Tibial nerve (tissue), 4 donors: Measurements from ENCODE around the gene EXOC3. TPM values are rescaled to one million over a fixed set of nuclear protein-coding genes. Genes with fewer than 3 reads are reported as not detected.

Experiments used
- DNase-seq, 2 donors: peaks; one replicate each; pipeline ENCODE4 v3.0.0-alpha.2; 2019; ENCODE audit warnings: low spot score in 2 of 2
- H3K27ac ChIP-seq, 4 donors: fragments of 200-600 bp; sonication (generic) in 3 of 4; one replicate each; pipeline ENCODE4 v1.5.1; 2017 to 2019; ENCODE audit warnings: mild to moderate bottlenecking in 1 of 4
- H3K27me3 ChIP-seq, 2 donors: fragments of 200-600 bp; sonication (generic) in 1 of 2; one replicate each; pipeline versions ENCODE4 v1.5.1 to v1.6.0; 2017 to 2019
- H3K36me3 ChIP-seq, 3 donors: fragments of 200-600 bp; sonication (generic); one replicate each; pipeline ENCODE4 v1.5.1; 2018 to 2019
- H3K4me1 ChIP-seq, 4 donors: fragments of 200-600 bp; sonication (generic) in 3 of 4; one replicate each; pipeline ENCODE4 v1.5.1; 2017 to 2019
- H3K4me3 ChIP-seq, 4 donors: fragments of 200-600 bp; sonication (generic) in 3 of 4; one replicate each; pipeline ENCODE4 v1.5.1; 2017 to 2019; ENCODE audit warnings: mild to moderate bottlenecking in 1 of 4, moderate library complexity in 1 of 4
- H3K9me3 ChIP-seq, 4 donors: fragments of 200-600 bp; sonication (generic) in 3 of 4; one replicate each; pipeline ENCODE4 v1.5.1; 2017 to 2019
- CTCF ChIP-seq, 5 experiments: fragments of 200-600 bp in 3 of 5; fragments of 450-650 bp in 2 of 5; sonication (generic) in 3 of 5; IDR thresholded peaks; one replicate each; pipeline ENCODE4 v1.5.1; 2016 to 2019; ENCODE audit warnings: antibody characterized with exemption in 5 of 5, mild to moderate bottlenecking in 3 of 5, moderate library complexity in 2 of 5
- EP300 ChIP-seq, 2 donors: sonication (generic); formaldehyde crosslinking; IDR thresholded peaks; one replicate each; pipeline ENCODE4 v1.6.1; 2017; ENCODE audit warnings: antibody characterized with exemption in 2 of 2, mild to moderate bottlenecking in 1 of 2
- POLR2A ChIP-seq, 2 donors: fragments of 450-650 bp; IDR thresholded peaks; one replicate each; pipeline ENCODE4 v1.6.1; 2017; ENCODE audit warnings: antibody characterized with exemption in 2 of 2, mild to moderate bottlenecking in 2 of 2, moderate library complexity in 2 of 2
- WGBS, 2 donors: methylation state at CpG; one replicate each; pipeline ENCODE4 v1.1.5; 2018; 5-methylcytosine and 5-hydroxymethylcytosine counted together
- total RNA-seq, 4 donors: library from RNA; depleted of rRNA; stranded (reverse); fragments of >200 nt; gene quantifications; one replicate each; pipeline ENCODE4 v1.1.0, GENCODE V29; 2016

The EXOC3 gene
- total RNA-seq, 4 donors from 2014 or later, result 53.5 to 98.4 (median 58.8) TPM

- TF ChIP-seq CTCF (IDR thresholded peaks at IDR 0.05) (no peak), POLR2A (IDR thresholded peaks at IDR 0.05) (no peak), EP300 (IDR thresholded peaks at IDR 0.05) (no peak)
- Histone ChIP-seq H3K4me1 (no peaks in the 10 kb centered on the region), H3K36me3 (peaks cover 6 to 98% (median 21%) of the 10 kb centered on the region in 3 donors), H3K27me3 (no peaks in the 10 kb centered on the region), H3K4me3 (no peak overlapping the region), H3K9me3 (no peaks in the 10 kb centered on the region), H3K27ac (no peak overlapping the region)
- no peak for DNase-seq
- 86 to 96% methylated on average over 7 to 8 of the region's 8 CpGs for WGBS, 2 donors
Measured at GRCh38 chr5:460273-460625, 17.3 kb downstream of the EXOC3 start.

GRCh38 chr5:462051-462481 is 19.1 kb downstream of the EXOC3 start:
- 91 to 95% methylated on average over 24 of the region's 24 CpGs for WGBS, 2 donors
- Histone ChIP-seq H3K4me3 (no peak overlapping the region), H3K4me1 (no peaks in the 10 kb centered on the region), H3K27ac (no peak overlapping the region), H3K27me3 (no peaks in the 10 kb centered on the region), H3K36me3 (peaks cover 2 to 98% (median 19%) of the 10 kb centered on the region in 3 donors), H3K9me3 (no peaks in the 10 kb centered on the region)
- no peak for DNase-seq
- TF ChIP-seq POLR2A (IDR thresholded peaks at IDR 0.05) (no peak), CTCF (IDR thresholded peaks at IDR 0.05) (no peak), EP300 (IDR thresholded peaks at IDR 0.05) (no peak)

DNA sequence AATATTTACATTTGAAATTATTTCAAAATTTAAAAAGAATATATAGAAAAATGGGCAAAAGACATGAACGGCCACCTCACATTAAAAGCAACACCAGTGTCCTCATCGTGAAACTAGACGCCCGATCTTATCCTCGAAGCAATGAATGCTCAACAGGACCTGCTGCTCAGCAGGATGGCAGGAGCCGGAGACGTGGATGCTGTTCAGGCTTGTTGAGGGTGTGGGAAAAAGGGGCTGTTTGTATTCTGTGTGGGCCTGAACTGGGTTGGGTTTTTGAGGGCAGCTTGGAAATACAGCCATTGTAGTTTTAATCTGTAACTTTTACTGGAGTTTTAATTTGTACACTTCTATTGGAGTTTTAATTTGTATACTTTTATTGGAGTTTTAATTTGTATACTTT is 20.3 kb downstream of the EXOC3 start:
- Histone ChIP-seq H3K9me3 (no peaks in the 10 kb centered on the region), H3K27me3 (no peaks in the 10 kb centered on the region), H3K27ac (no peak overlapping the region), H3K4me3 (no peak overlapping the region), H3K4me1 (no peaks in the 10 kb centered on the region), H3K36me3 (peaks cover 0 to 89% (median 11%) of the 10 kb centered on the region in 3 donors)
- 69% methylated on average over 7 of the region's 7 CpGs for WGBS, 2 donors
- DNase-seq, result no peak
- TF ChIP-seq EP300 (IDR thresholded peaks at IDR 0.05), result no peak
- TF ChIP-seq POLR2A (IDR thresholded peaks at IDR 0.05), result no peak
- TF ChIP-seq CTCF (IDR thresholded peaks at IDR 0.05), result no peak

- H3K4me3 ChIP-seq, result no peak overlapping the region
- H3K9me3 ChIP-seq, result no peaks in the 10 kb centered on the region
- H3K27ac ChIP-seq, result no peak overlapping the region
- 71 to 75% methylated on average over 18 of the region's 18 CpGs for WGBS, 2 donors
- H3K27me3 ChIP-seq, result no peaks in the 10 kb centered on the region
- no peak for DNase-seq
- no peak for TF ChIP-seq POLR2A (IDR thresholded peaks at IDR 0.05)
- H3K36me3 ChIP-seq, result peaks cover 0 to 89% (median 11%) of the 10 kb centered on the region in 3 donors
- no peaks in the 10 kb centered on the region for H3K4me1 ChIP-seq
Measured at GRCh38 chr5:463952-464351, 21.0 kb downstream of the EXOC3 start.

GRCh38 chr5:464446-464842 is 21.5 kb downstream of the EXOC3 start:
- H3K27ac ChIP-seq, result no peak overlapping the region
- DNase-seq, result no peak
- TF ChIP-seq POLR2A (IDR thresholded peaks at IDR 0.05) (no peak), CTCF (IDR thresholded peaks at IDR 0.05) (no peak), EP300 (IDR thresholded peaks at IDR 0.05) (no peak)
- H3K36me3 ChIP-seq, result peaks cover 0 to 89% (median 10%) of the 10 kb centered on the region in 3 donors
- H3K27me3 ChIP-seq, result no peaks in the 10 kb centered on the region
- H3K4me3 ChIP-seq, result no peak overlapping the region
- WGBS, 2 donors, result 87 to 89% methylated on average over 19 of the region's 19 CpGs
- no peaks in the 10 kb centered on the region for H3K9me3 ChIP-seq
- H3K4me1 ChIP-seq, result no peaks in the 10 kb centered on the region
